ENCODE results near the gene CST2. TPM values are rescaled to one million over a fixed set of nuclear protein-coding genes. Genes with fewer than 3 reads are reported as not detected.
A peak's percentile ranks its signal among the peaks of the same experiment; 100 is the strongest.
"Not testable (repeated sequence)": the region's sequence is repeated elsewhere in the genome, so short reads cannot be mapped to it uniquely, and the experiment has no call there.

Gene CST2
- total RNA-seq, 1 donor from 2014 or later: not detected

DNA sequence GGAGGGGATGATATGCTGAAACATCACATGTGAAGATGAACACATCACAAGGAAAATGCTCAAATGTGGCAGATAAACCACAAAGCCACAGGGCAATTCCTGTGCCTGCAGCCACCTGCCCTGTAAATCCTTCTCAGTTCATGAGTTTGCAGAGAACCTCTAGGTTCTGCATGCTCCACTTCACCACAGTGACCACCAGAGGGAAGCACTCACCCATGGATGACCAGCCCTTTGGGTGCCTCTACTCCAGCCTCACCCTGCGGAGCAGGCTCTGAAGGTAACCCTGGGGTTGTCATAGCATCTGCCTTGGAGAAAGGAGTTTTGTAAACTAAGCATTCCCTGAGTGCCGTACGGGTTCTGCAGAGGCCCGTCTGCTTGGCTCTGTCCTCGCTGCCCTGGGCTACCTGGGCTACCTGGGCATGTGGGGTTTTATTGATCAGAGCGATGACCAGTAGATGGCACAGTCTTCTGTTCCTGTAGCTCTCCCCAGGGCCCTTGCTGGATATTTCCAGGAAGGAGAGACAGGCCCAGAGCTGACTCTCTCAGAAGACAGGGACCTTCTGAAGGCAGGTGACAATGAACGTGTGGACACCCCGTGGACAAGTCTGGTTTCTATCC is 44.1 kb downstream of the CST2 start:
- no peaks in the 10 kb centered on the region for H3K36me3 ChIP-seq (ENCODE audit: control insufficient read depth, insufficient read depth, low read length)
- TF ChIP-seq, protein P1, sequence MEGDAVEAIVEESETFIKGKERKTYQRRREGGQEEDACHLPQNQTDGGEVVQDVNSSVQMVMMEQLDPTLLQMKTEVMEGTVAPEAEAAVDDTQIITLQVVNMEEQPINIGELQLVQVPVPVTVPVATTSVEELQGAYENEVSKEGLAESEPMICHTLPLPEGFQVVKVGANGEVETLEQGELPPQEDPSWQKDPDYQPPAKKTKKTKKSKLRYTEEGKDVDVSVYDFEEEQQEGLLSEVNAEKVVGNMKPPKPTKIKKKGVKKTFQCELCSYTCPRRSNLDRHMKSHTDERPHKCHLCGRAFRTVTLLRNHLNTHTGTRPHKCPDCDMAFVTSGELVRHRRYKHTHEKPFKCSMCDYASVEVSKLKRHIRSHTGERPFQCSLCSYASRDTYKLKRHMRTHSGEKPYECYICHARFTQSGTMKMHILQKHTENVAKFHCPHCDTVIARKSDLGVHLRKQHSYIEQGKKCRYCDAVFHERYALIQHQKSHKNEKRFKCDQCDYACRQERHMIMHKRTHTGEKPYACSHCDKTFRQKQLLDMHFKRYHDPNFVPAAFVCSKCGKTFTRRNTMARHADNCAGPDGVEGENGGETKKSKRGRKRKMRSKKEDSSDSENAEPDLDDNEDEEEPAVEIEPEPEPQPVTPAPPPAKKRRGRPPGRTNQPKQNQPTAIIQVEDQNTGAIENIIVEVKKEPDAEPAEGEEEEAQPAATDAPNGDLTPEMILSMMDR (IDR thresholded peaks at IDR 0.05; ENCODE audit: insufficient read depth, low read length, severe bottlenecking): peak; percentile 68
- FAIRE-seq: peak; percentile 13
- DNase-seq (ENCODE audit: low read depth): peak; percentile 38
- no peaks in the 10 kb centered on the region for H3K27me3 ChIP-seq (ENCODE audit: control insufficient read depth, insufficient read depth, low read length)
- no peak overlapping the region for H3K4me3 ChIP-seq (ENCODE audit: low read depth, low read length)

DNA sequence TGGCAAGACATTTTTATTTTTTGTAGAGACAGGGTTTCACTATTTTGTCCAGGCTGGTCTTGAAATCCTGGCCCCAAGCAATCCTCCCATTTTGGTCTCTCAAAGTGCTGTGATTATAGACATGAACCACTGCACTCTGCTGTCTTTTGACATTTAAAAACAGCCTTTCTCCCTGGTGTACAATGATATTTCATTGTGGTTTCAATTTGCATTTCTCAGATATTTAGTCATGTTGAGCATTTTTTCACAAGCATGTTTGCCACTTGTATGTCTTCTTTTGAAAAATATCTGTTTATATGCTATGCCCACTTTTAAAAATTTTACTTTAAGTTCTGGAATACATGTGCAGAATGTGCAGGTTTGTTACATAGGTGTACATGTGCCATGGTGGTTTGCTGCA is 47.9 kb downstream of the CST2 start:
- FAIRE-seq; H3K27me3 ChIP-seq (ENCODE audit: control insufficient read depth, insufficient read depth, low read length); H3K4me3 ChIP-seq (ENCODE audit: low read depth, low read length); H3K36me3 ChIP-seq (ENCODE audit: control insufficient read depth, insufficient read depth, low read length); DNase-seq (ENCODE audit: low read depth): not testable (repeated sequence)

DNA sequence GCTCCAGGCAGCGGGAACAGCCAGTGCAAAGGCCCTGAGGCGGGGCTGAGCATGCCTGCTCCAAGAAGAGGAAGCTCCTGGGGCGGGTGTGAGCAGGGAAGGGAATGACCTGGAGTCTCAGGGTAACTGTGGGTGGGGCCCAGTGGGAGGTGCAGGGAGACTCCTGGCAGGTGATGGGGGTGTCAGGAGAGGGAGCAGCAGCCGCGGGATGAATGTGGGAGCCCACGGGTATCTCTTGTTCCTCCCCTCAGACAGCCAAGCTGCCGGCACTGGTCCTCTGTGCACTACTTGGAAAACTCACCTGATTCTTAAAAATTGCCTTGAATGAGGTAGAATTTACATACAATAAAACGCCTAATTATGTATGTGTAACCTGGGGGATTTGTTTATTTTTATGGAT is 49.1 kb downstream of the CST2 start:
- not testable (repeated sequence) for H3K4me3 ChIP-seq (ENCODE audit: low read depth, low read length); FAIRE-seq; H3K27me3 ChIP-seq (ENCODE audit: control insufficient read depth, insufficient read depth, low read length); DNase-seq (ENCODE audit: low read depth); H3K36me3 ChIP-seq (ENCODE audit: control insufficient read depth, insufficient read depth, low read length)

DNA sequence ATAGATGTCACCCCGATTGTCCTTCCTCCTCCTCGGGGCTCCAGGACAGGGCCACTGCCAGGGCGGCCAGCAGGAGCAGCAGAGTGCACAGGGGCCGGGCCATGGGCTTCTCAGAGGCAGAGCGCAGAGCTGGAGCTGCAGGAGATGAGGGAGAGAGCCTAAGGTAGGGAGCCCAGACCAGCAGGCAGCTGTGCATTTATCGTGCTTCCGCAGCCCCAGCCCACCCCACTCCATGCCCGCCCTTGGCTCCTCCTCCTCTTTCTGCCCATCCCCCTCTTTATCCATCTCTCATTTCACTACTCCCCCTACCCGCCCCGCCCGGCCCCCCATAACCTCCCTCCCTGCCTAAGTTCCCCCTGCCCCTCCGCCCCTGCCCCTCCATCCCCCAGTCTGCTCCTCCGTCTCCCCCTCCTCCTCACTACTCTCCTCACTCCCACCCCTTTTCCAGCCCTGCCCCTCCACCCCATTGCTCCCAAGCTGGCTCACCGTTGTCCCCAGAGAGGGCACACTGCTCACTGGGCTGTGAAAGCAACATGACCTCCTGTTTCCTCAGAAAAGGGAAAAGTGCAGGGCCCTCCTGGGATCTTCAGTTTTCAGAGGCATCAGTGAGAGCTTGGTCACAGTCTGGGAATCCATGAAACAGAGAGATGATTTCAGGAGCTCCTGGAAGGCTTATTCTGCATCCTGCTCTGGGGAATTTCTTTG is 50.3 kb downstream of the CST2 start:
- FAIRE-seq (no peak), DNase-seq (ENCODE audit: low read depth) (no peak)
- Histone ChIP-seq H3K27me3 (ENCODE audit: control insufficient read depth, insufficient read depth, low read length) (no peaks in the 10 kb centered on the region), H3K36me3 (ENCODE audit: control insufficient read depth, insufficient read depth, low read length) (no peaks in the 10 kb centered on the region), H3K4me3 (ENCODE audit: low read depth, low read length) (no peak overlapping the region)
- TF ChIP-seq, protein P1 (IDR thresholded peaks at IDR 0.05; ENCODE audit: insufficient read depth, low read length, severe bottlenecking): no peak

DNA sequence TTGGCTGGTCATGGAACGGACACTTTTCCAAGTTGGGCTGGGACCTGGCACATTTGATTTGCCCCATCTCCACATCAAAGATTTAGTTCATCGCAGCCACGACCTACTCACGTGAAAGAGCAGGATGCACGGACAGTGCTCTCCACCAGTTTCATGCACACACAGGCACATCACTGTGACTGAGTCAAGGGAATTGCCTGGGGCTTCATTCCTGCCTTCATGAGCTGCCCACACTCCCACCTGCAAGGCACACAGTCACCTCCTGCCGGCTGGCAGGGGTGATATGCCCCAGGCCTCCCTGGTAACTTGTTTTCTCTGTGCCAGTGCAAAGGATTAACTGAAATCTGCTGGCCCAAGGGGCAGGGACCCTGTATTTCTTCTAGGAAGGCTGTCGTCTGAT is 52.4 kb downstream of the CST2 start:
- Histone ChIP-seq H3K36me3 (ENCODE audit: control insufficient read depth, insufficient read depth, low read length) (no peaks in the 10 kb centered on the region), H3K27me3 (ENCODE audit: control insufficient read depth, insufficient read depth, low read length) (no peaks in the 10 kb centered on the region), H3K4me3 (ENCODE audit: low read depth, low read length) (no peak overlapping the region)
- TF ChIP-seq, protein P1 (IDR thresholded peaks at IDR 0.05; ENCODE audit: insufficient read depth, low read length, severe bottlenecking): no peak
- DNase-seq (ENCODE audit: low read depth) (no peak), FAIRE-seq (no peak)

Other genes with a start within 250 kb of the CST2 start
- gene CST9, start 220.8 kb downstream of the CST2 start, total RNA-seq: not detected in 2 replicates
- gene CST3, start 188.8 kb downstream of the CST2 start, total RNA-seq: 82.7 and 124 TPM in 2 replicates
- gene CST4, start 137.7 kb downstream of the CST2 start, total RNA-seq: not detected in 2 replicates
- gene CST1, start 75.8 kb downstream of the CST2 start, total RNA-seq: not detected in 2 replicates
- not detected in 2 replicates for gene CST5, start 53.0 kb upstream of the CST2 start, total RNA-seq
- not detected in 2 replicates for gene GGTLC1, start 162.1 kb upstream of the CST2 start, total RNA-seq

Data from bronchial epithelial cell (primary cell).